IPS-15b (cell line): ENCODE data around the gene TMBIM6.

Experiments used
- H3K27me3 ChIP-seq: one replicate; pipeline ENCODE4 v1.6.1; 2013; ENCODE audit warnings: low read length; ENCODE audit not compliant: control insufficient read depth, insufficient read depth
- H3K36me3 ChIP-seq: one replicate; pipeline ENCODE4 v1.6.1; 2013; ENCODE audit warnings: low read length; ENCODE audit not compliant: control insufficient read depth, insufficient read depth
- H3K4me1 ChIP-seq: one replicate; pipeline ENCODE4 v1.6.1; 2013; ENCODE audit warnings: mild to moderate bottlenecking, low read length; ENCODE audit not compliant: control insufficient read depth, insufficient read depth
- H3K4me3 ChIP-seq: one replicate; pipeline ENCODE4 v1.5.1; 2013; ENCODE audit warnings: low read depth, low read length
- H3K9ac ChIP-seq: one replicate; pipeline ENCODE4 v1.6.1; 2013; ENCODE audit warnings: low read depth, mild to moderate bottlenecking, low read length
- H3K9me3 ChIP-seq: one replicate; pipeline ENCODE4 v1.6.1; 2013; ENCODE audit warnings: mild to moderate bottlenecking, low read length; ENCODE audit not compliant: control insufficient read depth, insufficient read depth

Gene TMBIM6

GRCh38 chr12:49740930-49741881 lies at the start of gene TMBIM6:
Gene TMBIM6, plus strand, starts transcription at chr12:49741557. Its CDS starts 10,937 bp downstream, at chr12:49752494.
- Histone ChIP-seq H3K4me1 (peaks cover 3% of the 10 kb centered on the region), H3K9me3 (no peaks in the 10 kb centered on the region)

GRCh38 chr12:49692851-49693250 lies 48.5 kb upstream of the TMBIM6 start:
- Histone ChIP-seq H3K9ac (no peak overlapping the region), H3K4me3 (no peak overlapping the region), H3K27me3 (no peaks in the 10 kb centered on the region), H3K4me1 (peaks cover 11% of the 10 kb centered on the region), H3K36me3 (no peaks in the 10 kb centered on the region), H3K9me3 (no peaks in the 10 kb centered on the region)

More at GRCh38 chr12:49740930-49741881, at the start of gene TMBIM6:
- Histone ChIP-seq H3K27me3 (no peaks in the 10 kb centered on the region), H3K4me3 (peak within 1 kb of the TSS; percentile 100), H3K36me3 (no peaks in the 10 kb centered on the region), H3K9ac (peak within 1 kb of the TSS; percentile 99)

GRCh38 chr12:49693931-49694444 lies 47.4 kb upstream of the TMBIM6 start:
- Histone ChIP-seq H3K4me1 (peaks cover 21% of the 10 kb centered on the region), H3K9me3 (no peaks in the 10 kb centered on the region)

GRCh38 chr12:49696723-49697122 lies 44.6 kb upstream of the TMBIM6 start:
- Histone ChIP-seq H3K27me3 (no peaks in the 10 kb centered on the region), H3K36me3 (no peaks in the 10 kb centered on the region), H3K4me3 (no peak overlapping the region), H3K9me3 (no peaks in the 10 kb centered on the region), H3K9ac (no peak overlapping the region), H3K4me1 (peaks cover 29% of the 10 kb centered on the region)

More at GRCh38 chr12:49693931-49694444, 47.4 kb upstream of the TMBIM6 start:
- no peak overlapping the region for H3K4me3 ChIP-seq
- H3K27me3 ChIP-seq = no peaks in the 10 kb centered on the region
- H3K9ac ChIP-seq = no peak overlapping the region
- H3K36me3 ChIP-seq = no peaks in the 10 kb centered on the region

GRCh38 chr12:49697808-49698207 lies 43.5 kb upstream of the TMBIM6 start:
- no peaks in the 10 kb centered on the region for H3K36me3 ChIP-seq
- H3K4me3 ChIP-seq = no peak overlapping the region
- no peaks in the 10 kb centered on the region for H3K9me3 ChIP-seq
- H3K4me1 ChIP-seq = peaks cover 29% of the 10 kb centered on the region
- H3K27me3 ChIP-seq = no peaks in the 10 kb centered on the region
- H3K9ac ChIP-seq = no peak overlapping the region

- Histone ChIP-seq H3K9ac (peak overlapping the region; percentile 40), H3K4me3 (peak overlapping the region; percentile 36), H3K27me3 (no peaks in the 10 kb centered on the region), H3K4me1 (peaks cover 34% of the 10 kb centered on the region), H3K9me3 (no peaks in the 10 kb centered on the region), H3K36me3 (no peaks in the 10 kb centered on the region)
Measured at GRCh38 chr12:49698619-49699545, 42.5 kb upstream of the TMBIM6 start.

GRCh38 chr12:49702009-49702408 lies 39.3 kb upstream of the TMBIM6 start:
- no peaks in the 10 kb centered on the region for H3K36me3 ChIP-seq
- H3K27me3 ChIP-seq = no peaks in the 10 kb centered on the region
- no peaks in the 10 kb centered on the region for H3K9me3 ChIP-seq
- H3K4me3 ChIP-seq = no peak overlapping the region
- no peak overlapping the region for H3K9ac ChIP-seq
- H3K4me1 ChIP-seq = peaks cover 41% of the 10 kb centered on the region

- no peaks in the 10 kb centered on the region for H3K9me3 ChIP-seq
- no peaks in the 10 kb centered on the region for H3K36me3 ChIP-seq
- H3K4me1 ChIP-seq = peaks cover 38% of the 10 kb centered on the region
- no peak overlapping the region for H3K4me3 ChIP-seq
- H3K27me3 ChIP-seq = peaks cover 1% of the 10 kb centered on the region
- H3K9ac ChIP-seq = no peak overlapping the region
Measured at GRCh38 chr12:49702676-49703215, 38.6 kb upstream of the TMBIM6 start.

- Histone ChIP-seq H3K4me3 (no peak overlapping the region), H3K4me1 (peaks cover 30% of the 10 kb centered on the region), H3K9me3 (no peaks in the 10 kb centered on the region), H3K9ac (no peak overlapping the region), H3K36me3 (no peaks in the 10 kb centered on the region), H3K27me3 (peaks cover 11% of the 10 kb centered on the region)
Measured at GRCh38 chr12:49703647-49704137, 37.7 kb upstream of the TMBIM6 start.

- no peaks in the 10 kb centered on the region for H3K9me3 ChIP-seq
- peak overlapping the region; percentile 80 for H3K4me3 ChIP-seq
- H3K9ac ChIP-seq = peak overlapping the region; percentile 2
- peaks cover 25% of the 10 kb centered on the region for H3K27me3 ChIP-seq
- peaks cover 19% of the 10 kb centered on the region for H3K4me1 ChIP-seq
- H3K36me3 ChIP-seq = no peaks in the 10 kb centered on the region
Measured at GRCh38 chr12:49705479-49706134, 35.8 kb upstream of the TMBIM6 start.
